T-helper 2 cell treated with Interferon-gamma antibody and Interleukin-4, amounts not matched to agents 5 μg/mL and 100 μg/mL, for 36 hours (primary cell): Measurements from ENCODE around the gene TACC3.

Experiments
- DNase-seq: peaks from one replicate; pipeline ENCODE4 v3.0.0; 2021; ENCODE audit warnings: low spot score
- H3K27ac Mint-ChIP-seq: one replicate; pipeline ENCODE4 v1.8.0; 2021; ENCODE audit warnings: mild to moderate bottlenecking, mixed read lengths
- H3K27me3 Mint-ChIP-seq: one replicate; pipeline ENCODE4 v1.8.0; 2021; ENCODE audit warnings: low read depth, mixed read lengths
- H3K36me3 Mint-ChIP-seq: one replicate; pipeline ENCODE4 v1.8.0; 2021; ENCODE audit warnings: low read depth, mixed read lengths
- H3K4me1 Mint-ChIP-seq: one replicate; pipeline ENCODE4 v1.8.0; 2021; ENCODE audit warnings: low read depth, mixed read lengths
- H3K4me3 Mint-ChIP-seq: one replicate; pipeline ENCODE4 v1.8.0; 2022; ENCODE audit warnings: mild to moderate bottlenecking, moderate library complexity, mixed read lengths
- H3K9me3 Mint-ChIP-seq: one replicate; pipeline ENCODE4 v1.8.0; 2021; ENCODE audit warnings: mixed read lengths

The TACC3 gene

DNA sequence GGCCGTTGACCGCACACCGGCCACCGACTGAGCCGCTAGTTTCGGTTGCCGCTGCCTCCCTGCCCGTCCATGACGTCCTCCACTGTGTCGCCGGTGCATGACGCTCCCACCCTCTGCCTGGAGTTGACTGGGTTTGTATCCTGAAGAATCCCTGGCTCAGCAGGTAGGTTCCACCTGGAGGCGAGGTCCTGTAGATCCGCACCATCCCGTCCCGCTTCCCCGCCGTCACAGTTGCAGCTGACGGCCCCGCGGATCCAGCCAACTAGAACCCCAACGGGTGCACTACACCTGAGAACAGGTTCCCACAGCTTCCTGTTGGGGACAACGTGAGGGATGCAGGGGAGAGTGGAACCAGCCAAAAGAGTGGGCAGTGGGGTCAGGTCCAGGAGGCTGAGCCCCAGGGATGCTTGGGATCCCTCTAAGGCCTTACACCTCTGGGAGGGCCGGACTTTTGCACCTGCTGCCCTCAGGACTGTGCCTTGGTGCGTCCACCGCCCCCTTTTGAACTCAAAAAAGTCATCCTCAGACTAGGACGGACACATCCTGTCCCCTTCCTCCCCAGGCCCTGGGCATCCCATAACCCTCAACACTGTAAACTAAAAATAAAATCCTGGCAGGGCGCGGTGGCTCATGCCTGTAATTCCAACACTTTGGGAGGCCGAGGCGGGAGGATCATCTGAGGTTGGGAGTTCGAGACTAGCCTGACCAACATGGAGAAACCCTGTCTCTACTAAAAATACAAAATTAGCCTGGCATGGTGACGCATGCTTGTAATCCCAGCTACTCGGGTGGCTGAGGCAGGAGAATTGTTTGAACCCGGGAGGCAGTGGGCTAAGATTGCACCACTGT, 8.1 kb upstream of the TACC3 start:
- Mint-ChIP-seq H3K27me3 (no peaks in the 10 kb centered on the region), H3K36me3 (peaks cover 57% of the 10 kb centered on the region), H3K4me1 (peaks cover 43% of the 10 kb centered on the region), H3K4me3 (peak overlapping the region; percentile 100), H3K27ac (peak overlapping the region; percentile 97), H3K9me3 (no peaks in the 10 kb centered on the region)
- DNase-seq: no peak

- Mint-ChIP-seq H3K4me3 (peak overlapping the region; percentile 100), H3K9me3 (no peaks in the 10 kb centered on the region), H3K27ac (peak overlapping the region; percentile 97), H3K27me3 (no peaks in the 10 kb centered on the region), H3K4me1 (peaks cover 38% of the 10 kb centered on the region), H3K36me3 (peaks cover 53% of the 10 kb centered on the region)
- no peak for DNase-seq
Measured at GRCh38 chr4:1714303-1715001, 6.9 kb upstream of the TACC3 start.

DNA sequence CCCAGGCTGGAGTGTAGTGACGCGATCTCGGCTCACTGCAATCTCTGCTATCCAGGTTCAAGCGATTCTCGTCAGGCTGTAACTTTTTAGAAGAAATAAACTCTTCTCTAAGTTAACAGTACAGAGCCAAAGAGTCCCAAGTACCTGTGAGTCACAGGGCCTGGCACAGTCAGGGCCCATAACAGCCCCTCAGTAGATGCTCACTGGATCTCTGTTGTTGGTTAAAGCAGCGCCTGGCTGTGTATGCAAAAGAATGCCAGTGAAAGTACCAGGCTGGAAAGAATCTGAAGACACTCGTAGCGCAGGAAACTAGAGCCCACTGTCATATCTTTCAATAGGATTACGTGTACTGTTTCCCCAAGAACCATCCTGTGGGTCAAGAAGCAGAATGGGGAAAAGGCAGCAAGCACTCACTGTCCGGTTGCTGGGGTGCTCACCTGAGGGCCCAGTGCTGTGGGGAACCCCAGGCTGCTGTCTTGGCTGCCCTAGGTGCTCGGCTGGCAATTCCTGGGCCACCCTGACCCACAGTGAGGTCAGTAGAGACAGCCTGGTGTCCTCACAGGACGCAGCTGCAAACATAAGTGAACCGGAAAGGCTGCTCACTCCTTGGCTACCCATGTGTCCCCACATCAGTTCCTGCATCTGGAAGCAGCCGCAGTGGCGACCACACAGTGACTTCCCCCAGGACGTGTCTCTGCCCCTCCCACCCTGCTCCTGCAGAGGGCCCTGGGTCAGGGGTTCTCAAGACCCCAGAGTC, 6.1 kb upstream of the TACC3 start:
- no peaks in the 10 kb centered on the region for H3K27me3 Mint-ChIP-seq
- DNase-seq: no peak
- no peaks in the 10 kb centered on the region for H3K9me3 Mint-ChIP-seq
- peak overlapping the region; percentile 62 for H3K27ac Mint-ChIP-seq
- H3K4me3 Mint-ChIP-seq: peak overlapping the region; percentile 100
- H3K36me3 Mint-ChIP-seq: peaks cover 46% of the 10 kb centered on the region
- H3K4me1 Mint-ChIP-seq: peaks cover 36% of the 10 kb centered on the region

DNA sequence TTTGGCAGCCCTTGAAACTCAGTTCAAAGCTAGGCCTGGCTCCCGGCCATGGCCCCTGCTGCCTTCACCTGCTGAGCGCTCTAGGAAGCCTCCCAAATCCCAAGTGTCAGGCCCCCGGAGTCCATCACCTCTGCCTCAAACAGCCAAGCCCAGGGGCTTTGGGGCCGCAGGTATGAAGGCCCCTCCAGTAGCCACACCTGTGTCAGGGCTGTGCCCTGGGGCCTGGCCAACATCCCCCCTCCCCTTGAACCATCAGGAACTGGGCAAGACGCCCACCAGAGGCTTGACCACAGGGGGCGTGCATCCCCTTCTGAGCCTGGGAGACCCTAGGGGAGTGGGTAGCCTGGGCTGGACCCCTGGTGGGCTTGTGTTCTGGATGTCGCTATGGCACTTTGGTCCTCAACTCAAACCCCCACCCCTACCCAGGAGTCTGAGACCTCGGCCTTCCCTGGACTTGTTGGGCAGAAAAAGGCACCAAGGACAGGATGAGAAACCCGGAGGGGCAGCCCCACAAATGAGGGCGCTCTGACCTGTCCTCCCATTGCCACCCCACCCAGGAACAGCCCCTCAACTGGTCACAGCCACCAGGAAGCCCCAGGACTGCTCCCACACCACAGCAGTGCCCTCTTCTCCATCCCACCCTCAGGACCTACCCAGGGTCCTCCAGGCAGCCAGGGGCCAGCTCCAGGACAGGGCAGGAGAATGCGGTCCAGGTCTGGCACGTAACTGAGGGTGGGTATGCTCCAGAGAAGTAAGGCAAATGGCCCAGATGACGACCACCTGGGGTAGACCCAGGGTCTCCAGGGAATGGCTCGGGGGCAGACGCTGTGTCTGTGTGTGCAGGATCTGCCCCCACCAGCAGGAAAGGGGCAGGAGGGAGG, 5.0 kb upstream of the TACC3 start:
- H3K9me3 Mint-ChIP-seq: no peaks in the 10 kb centered on the region
- H3K27me3 Mint-ChIP-seq: no peaks in the 10 kb centered on the region
- no peak overlapping the region for H3K27ac Mint-ChIP-seq
- no peak overlapping the region for H3K4me3 Mint-ChIP-seq
- peaks cover 27% of the 10 kb centered on the region for H3K4me1 Mint-ChIP-seq
- H3K36me3 Mint-ChIP-seq: peaks cover 36% of the 10 kb centered on the region
- no peak for DNase-seq

DNA sequence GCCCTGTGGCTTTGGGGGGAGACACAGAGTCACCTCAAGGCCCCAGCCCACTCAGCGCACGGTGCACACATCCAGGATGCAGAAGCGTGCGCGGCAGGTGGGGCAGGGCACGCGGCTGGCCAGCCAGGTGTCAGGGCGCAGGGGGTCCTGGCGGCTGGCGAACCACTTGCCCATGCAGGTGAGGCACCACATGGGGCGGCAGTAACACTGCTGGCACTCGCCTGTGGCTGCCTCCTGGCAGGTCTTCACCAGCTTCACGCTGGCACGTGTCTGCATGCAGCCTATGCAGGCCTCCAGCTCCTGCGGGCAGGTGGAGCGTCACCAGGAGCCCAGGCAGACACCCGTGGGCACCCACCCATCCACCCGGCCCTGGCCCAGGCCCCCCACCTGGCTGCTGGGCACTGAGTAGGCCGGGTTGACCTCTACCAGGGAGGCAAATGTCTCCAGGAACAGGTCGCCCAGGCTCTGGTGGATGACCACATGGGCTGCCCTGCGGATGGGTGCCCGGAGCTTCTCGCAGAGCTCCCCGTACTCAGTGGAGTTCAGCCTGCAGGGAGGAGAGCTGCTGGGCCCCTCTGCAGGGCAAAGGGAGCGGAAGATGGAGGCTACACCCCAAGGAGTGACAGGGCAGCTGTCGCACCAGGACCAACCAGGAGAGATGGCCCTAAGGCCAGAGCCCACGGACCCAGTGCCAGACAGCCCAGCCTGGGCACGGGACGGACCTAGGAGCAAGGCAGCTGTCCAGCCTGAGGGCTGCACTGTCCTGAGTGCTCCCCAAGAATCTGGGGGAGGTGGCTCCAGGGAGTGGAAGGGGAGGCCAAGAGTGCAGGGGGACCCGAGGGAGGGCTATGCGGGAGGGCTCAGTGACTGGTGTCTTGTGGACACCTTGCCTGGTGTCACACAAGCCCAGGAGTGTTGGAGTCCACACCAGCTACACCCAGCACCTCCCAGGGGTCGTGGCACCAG, 3.9 kb upstream of the TACC3 start:
- Mint-ChIP-seq H3K36me3 (peaks cover 40% of the 10 kb centered on the region), H3K4me1 (peaks cover 26% of the 10 kb centered on the region), H3K4me3 (no peak overlapping the region), H3K27ac (no peak overlapping the region), H3K27me3 (no peaks in the 10 kb centered on the region), H3K9me3 (no peaks in the 10 kb centered on the region)
- no peak for DNase-seq

DNA sequence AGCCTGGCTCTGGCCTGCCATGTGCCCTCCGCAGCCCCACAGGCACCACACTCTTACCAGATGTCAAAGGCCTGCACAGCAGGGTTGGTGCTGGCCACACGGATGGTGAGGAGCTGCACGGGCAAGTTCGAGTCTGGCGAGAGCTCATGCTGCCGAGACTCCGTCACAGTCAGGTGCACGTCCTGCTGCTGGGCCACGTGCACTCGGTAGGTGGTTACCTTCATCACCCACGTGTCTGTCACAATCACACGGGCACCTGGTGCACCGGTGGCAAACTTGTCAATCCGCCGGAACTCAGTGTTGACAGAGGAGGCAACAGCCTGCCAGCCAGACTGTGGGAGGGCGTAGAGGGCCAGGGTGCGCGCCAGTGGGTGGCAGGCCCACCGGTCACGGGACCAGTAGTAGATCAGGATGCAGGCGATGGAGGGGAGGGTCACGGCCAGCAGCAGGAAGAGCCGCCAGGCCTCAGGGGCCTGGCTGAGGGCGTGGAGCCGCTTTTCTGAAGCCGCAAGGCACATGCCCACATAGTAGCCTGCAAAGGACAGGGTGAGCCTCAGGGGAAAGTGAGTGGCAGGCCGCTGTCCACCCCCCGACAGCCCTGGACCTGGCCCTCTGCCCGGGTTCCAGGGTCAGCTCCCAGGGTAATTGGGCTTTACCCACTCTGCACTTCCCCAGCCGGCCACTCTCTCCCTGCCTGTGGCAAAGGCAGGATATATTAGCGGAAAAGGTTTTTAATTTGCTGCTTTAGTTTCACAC, 3.0 kb upstream of the TACC3 start:
- H3K9me3 Mint-ChIP-seq: no peaks in the 10 kb centered on the region
- H3K36me3 Mint-ChIP-seq: peaks cover 43% of the 10 kb centered on the region
- DNase-seq: no peak
- H3K4me3 Mint-ChIP-seq: peak overlapping the region; percentile 61
- H3K27ac Mint-ChIP-seq: peak overlapping the region; percentile 57
- H3K27me3 Mint-ChIP-seq: no peaks in the 10 kb centered on the region
- peaks cover 30% of the 10 kb centered on the region for H3K4me1 Mint-ChIP-seq

GRCh38 chr4:1720163-1720983, 948 bp upstream of the TACC3 start:
- Mint-ChIP-seq H3K9me3 (no peaks in the 10 kb centered on the region), H3K27me3 (no peaks in the 10 kb centered on the region), H3K4me3 (peak overlapping the region; percentile 87), H3K27ac (peak overlapping the region; percentile 95), H3K36me3 (peaks cover 41% of the 10 kb centered on the region), H3K4me1 (peaks cover 28% of the 10 kb centered on the region)
- DNase-seq: peak; percentile 53

GRCh38 chr4:1721666-1722550, 587 bp downstream of the TACC3 start:
- H3K36me3 Mint-ChIP-seq: peaks cover 41% of the 10 kb centered on the region
- peak overlapping the region; percentile 96 for H3K27ac Mint-ChIP-seq
- DNase-seq: no peak
- peak overlapping the region; percentile 93 for H3K4me3 Mint-ChIP-seq
- H3K4me1 Mint-ChIP-seq: peaks cover 29% of the 10 kb centered on the region
- no peaks in the 10 kb centered on the region for H3K27me3 Mint-ChIP-seq
- H3K9me3 Mint-ChIP-seq: no peaks in the 10 kb centered on the region

DNA sequence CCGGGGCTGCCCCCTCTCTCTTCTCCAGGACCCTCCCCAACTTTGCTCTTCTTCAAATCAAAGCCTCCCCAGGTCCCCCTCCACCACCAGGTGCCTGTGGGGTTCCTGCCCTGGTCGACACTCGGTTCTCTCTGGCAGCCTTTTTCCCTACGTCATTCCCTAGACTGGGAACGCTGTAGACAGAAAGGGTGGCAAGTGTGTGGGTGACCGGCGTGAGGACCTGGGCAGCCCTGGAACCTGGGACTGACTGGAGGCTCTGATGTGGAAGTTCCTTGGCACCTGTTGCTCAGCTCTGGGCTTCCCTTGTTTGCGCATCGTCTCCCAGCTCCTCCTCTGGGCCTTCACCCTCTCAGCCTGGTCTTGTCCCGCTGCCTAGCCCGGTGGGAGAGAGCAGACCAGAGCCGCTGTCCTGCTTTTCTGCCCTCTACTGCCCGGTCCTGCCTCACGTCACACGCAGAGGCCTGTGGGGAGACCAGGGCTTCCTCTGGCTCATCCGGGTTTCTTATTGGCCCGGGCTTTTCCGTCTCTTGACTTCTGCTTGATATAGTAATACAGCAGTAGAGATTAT, 1.3 kb downstream of the TACC3 start:
- no peak for DNase-seq
- Mint-ChIP-seq H3K27me3 (no peaks in the 10 kb centered on the region), H3K27ac (peak overlapping the region; percentile 96), H3K36me3 (peaks cover 49% of the 10 kb centered on the region), H3K9me3 (no peaks in the 10 kb centered on the region), H3K4me3 (peak overlapping the region; percentile 93), H3K4me1 (peaks cover 29% of the 10 kb centered on the region)

DNA sequence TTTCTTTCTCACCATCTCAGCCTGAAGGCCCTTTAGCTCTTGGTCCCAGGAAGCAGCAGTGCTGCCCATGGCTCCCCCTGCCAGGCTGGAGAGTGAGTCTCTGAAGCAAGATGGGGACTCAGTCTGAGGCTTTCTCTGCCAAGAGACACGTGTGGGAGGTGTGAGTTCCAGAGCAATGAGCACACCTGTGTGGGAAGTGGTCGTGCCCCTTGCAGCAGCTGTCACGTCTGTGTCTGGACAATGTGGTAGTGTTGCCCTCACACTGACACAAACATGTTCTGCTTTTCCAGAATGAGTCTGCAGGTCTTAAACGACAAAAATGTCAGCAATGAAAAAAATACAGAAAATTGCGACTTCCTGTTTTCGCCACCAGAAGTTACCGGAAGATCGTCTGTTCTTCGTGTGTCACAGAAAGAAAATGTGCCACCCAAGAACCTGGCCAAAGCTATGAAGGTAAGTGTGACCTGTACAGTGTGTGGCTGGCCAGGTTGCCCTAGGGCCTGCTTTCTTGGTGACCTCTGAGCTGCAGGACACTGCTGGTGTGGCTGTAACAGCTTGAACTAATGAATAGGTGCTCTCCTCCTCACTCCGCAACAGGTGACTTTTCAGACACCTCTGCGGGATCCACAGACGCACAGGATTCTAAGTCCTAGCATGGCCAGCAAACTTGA, 1.9 kb downstream of the TACC3 start:
- Mint-ChIP-seq H3K27me3 (no peaks in the 10 kb centered on the region), H3K4me1 (peaks cover 29% of the 10 kb centered on the region), H3K27ac (peak overlapping the region; percentile 96), H3K4me3 (peak overlapping the region; percentile 93), H3K9me3 (no peaks in the 10 kb centered on the region), H3K36me3 (peaks cover 54% of the 10 kb centered on the region)
- peak; percentile 49 for DNase-seq
